GM21619 (cell line): ENCODE results near the gene EFHC1.

ENCODE experiments used
- ATAC-seq: cut with Tn5 transposase; IDR thresholded peaks from one replicate; pipeline ENCODE4 v1.9.1; 2021; ENCODE audit not compliant: unreplicated experiment

EFHC1 gene

GRCh38 chr6:52500238-52501129 is 80.3 kb downstream of the EFHC1 start:
- no peak for ATAC-seq

- ATAC-seq: no peak
Measured at GRCh38 chr6:52502306-52503029, 82.3 kb downstream of the EFHC1 start.

- no peak for ATAC-seq
Measured at GRCh38 chr6:52503323-52503747, 83.2 kb downstream of the EFHC1 start.

GRCh38 chr6:52503851-52504781 is 84.0 kb downstream of the EFHC1 start:
- no peak for ATAC-seq

GRCh38 chr6:52504782-52505136 is 84.6 kb downstream of the EFHC1 start:
- ATAC-seq: no peak

- no peak for ATAC-seq
Measured at GRCh38 chr6:52505726-52506409, 85.7 kb downstream of the EFHC1 start.

GRCh38 chr6:52506476-52506875 is 86.3 kb downstream of the EFHC1 start:
- no peak for ATAC-seq

GRCh38 chr6:52507557-52508260 is 87.6 kb downstream of the EFHC1 start:
- no peak for ATAC-seq

GRCh38 chr6:52508261-52508739 is 88.2 kb downstream of the EFHC1 start:
- ATAC-seq: no peak

- ATAC-seq: no peak
Measured at GRCh38 chr6:52509281-52510212, 89.4 kb downstream of the EFHC1 start.

- ATAC-seq: no peak
Measured at GRCh38 chr6:52510213-52510562, 90.0 kb downstream of the EFHC1 start.

GRCh38 chr6:52511163-52511562 is 91.0 kb downstream of the EFHC1 start:
- ATAC-seq: no peak

GRCh38 chr6:52511572-52512151 is 91.5 kb downstream of the EFHC1 start:
- ATAC-seq: no peak

GRCh38 chr6:52512199-52512598 is 92.1 kb downstream of the EFHC1 start:
- ATAC-seq: no peak

GRCh38 chr6:52513464-52513863 is 93.3 kb downstream of the EFHC1 start:
- ATAC-seq: no peak

GRCh38 chr6:52513896-52514295 is 93.8 kb downstream of the EFHC1 start:
- ATAC-seq: no peak

- ATAC-seq: no peak
Measured at GRCh38 chr6:52514514-52514913, 94.4 kb downstream of the EFHC1 start.

GRCh38 chr6:52515219-52515960 is 95.2 kb downstream of the EFHC1 start:
- no peak for ATAC-seq
